GM21619 (cell line): ENCODE data around the gene DNAH9.

Experiments used
- ATAC-seq: cut with Tn5 transposase; IDR thresholded peaks from one replicate; pipeline ENCODE4 v1.9.1; 2021; ENCODE audit not compliant: unreplicated experiment

DNAH9 gene

GRCh38 chr17:11744696-11745095 lies 146.4 kb downstream of the DNAH9 start:
- no peak for ATAC-seq

DNA sequence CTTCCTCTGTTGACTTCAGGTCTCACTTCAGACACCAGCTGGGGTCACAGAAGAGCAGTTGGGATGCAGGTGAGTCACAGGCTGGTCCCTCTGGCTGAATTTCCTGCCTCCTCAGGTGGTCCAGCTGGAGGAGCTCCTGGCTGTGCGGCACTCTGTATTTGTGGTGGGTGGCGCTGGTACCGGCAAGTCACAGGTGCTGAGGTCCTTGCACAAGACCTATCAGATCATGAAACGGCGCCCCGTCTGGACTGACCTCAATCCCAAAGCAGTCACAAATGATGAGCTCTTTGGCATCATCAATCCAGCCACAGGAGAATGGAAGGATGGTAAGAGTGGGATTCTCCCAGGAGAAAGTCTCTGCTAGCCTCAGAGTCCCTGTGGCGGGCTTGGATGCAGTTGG lies 149.2 kb downstream of the DNAH9 start:
- ATAC-seq, result no peak

DNA sequence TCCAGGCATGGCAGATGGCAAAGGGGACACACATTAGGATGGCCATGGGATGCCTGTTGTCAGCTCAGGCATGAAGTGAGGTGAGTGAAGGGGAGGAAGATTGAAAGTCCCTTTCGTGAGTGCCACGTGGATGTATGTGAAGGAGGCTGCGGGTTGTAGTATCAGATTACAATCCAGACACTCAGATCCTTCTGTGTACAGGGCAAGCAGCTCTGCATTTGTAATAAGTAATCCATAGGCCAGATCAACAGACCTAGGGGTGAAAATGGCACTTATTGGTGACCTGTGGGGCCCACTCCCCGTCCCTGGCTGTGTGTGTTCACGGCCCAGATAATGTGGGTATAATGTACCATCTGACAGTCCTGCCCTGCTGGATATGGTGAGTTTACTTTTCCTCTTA lies 159.5 kb downstream of the DNAH9 start:
- ATAC-seq, result no peak

DNA sequence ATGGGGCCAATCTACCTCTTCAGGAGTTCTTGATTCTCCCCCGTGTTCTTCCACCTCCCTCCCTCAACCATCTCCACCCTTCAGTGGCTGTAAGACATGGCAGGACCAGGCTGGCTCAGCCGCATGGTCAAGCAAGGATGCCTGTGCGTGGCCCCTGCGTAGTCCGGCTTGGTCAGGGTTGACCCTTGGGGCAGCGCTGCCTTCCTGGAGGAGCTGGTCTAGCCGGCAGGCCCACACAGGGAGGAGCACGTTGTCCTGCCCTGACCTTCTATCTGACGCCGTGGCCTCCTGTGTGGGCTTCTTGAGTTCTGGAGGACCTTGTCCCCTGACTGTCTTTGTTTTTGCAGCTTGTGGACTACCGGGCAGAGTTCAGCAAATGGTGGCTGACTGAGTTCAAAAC lies 169.8 kb downstream of the DNAH9 start:
- ATAC-seq, result no peak

DNA sequence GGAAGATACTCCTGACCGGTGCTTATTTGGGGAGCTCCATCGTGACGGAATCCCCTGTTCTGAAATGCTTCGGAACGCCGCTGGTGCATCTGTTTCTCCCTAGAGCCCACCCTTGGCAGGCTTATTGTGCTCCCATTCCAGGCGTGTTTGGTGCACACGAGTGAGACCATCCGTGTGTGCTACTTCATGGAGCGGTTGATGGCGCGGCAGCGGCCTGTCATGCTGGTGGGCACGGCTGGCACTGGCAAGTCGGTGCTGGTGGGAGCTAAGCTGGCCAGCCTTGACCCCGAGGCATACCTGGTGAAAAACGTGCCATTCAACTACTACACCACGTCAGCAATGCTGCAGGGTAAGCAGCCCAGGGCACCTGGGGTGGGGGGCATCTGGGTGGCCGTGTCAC lies 170.7 kb downstream of the DNAH9 start:
- ATAC-seq, result no peak

DNA sequence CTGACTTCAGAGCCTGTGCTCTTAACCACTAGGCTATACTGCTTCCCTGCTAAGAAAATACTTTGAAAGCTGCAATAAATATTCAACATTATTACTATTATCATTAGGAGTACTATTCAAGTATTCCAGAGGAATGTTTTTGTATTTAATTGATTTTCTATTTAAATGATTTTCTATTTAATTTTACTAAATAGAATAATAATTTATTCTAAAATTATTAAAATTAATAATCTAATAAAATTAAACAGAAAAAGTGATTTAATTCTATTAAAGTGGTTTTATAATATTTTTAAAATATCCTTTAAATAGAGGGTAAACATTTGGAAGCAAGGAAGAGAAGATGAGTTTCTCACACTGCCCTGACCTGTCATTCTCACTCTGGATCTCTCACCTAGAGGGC lies 173.8 kb downstream of the DNAH9 start:
- no peak for ATAC-seq

DNA sequence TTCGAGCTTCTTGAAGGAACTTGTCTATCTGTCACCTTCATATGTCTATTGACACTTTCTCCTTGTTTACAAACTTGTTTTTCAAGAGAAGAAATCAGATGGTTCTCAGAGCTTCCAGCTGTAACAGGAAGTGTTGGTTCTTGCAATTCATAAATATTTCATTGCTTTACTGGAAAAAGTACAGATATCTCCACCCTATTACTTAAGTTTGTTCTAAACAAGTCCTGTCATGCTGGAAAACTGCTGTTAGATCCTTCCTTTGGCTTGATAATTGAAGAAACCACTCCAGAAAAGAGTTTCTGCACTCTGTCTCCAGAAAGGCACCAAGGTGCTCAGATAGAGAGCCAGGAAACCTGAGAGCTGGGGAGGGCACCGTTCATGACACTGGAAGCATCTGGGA lies 181.6 kb downstream of the DNAH9 start:
- ATAC-seq, result no peak

DNA sequence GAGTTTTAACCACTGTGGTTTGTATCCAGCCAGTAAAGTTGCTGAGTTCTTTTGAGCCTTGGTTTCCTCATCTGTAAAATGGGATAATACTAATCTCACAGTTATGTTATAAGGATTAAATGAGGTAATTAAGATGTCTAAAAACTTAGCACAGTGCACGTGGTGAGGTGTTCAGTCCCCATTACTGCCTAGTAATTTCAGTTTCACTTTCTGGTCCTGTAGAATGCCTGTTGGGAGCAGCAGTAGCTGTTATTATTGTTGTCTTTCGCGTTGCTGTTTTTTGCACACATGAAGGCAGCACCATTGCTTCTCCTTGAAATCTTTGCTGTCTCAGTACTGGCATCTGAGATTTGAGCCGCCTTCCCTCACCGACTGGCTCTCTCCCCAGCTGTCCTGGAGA lies 182.4 kb downstream of the DNAH9 start:
- ATAC-seq, result no peak

GRCh38 chr17:11786711-11787438 lies 188.6 kb downstream of the DNAH9 start:
- ATAC-seq, result no peak

DNA sequence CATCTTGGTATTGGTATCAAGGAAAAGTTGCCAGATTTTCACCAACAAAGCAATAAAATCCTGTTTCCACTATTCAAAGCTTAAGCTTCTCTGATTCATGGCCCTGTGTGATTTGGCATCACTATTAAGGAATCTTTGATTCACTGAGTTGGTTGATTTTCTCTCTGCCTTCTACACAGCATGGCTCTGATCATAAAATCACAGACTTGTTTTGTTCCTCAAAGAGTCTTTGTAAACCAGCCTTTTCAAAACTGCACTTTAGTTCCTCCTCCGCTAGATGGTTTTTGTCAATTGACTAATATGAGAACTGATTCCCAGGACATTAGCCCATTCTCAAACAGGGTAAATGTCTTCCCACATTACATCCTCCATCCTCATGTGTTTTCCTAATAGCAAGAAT lies 197.6 kb downstream of the DNAH9 start:
- no peak for ATAC-seq

GRCh38 chr17:11797803-11798202 lies 199.5 kb downstream of the DNAH9 start:
- ATAC-seq, result no peak

- ATAC-seq, result no peak
These were observed 205.1 kb downstream of the DNAH9 start for GRCh38 chr17:11803231-11803969.

DNA sequence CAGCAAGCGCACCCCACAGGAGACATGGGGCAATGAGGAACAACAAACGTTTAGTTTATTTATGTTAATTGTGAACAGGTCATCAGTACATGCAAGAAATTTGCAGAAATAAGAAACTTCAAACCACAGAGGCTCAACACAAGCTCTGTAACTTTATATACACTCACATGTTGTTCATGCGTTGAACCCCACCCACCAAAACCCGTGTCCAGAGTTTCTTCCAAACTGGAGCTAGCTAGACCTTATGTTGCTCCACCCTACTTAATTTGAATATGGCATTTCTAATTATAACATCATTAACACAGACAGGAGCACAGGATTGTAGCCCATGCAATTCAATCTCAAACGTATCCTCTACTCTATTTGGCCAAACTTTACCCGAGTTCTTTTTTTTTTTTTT lies 206.9 kb downstream of the DNAH9 start:
- no peak for ATAC-seq

GRCh38 chr17:11805952-11806351 lies 207.7 kb downstream of the DNAH9 start:
- ATAC-seq, result no peak

GRCh38 chr17:11807606-11808005 lies 209.3 kb downstream of the DNAH9 start:
- no peak for ATAC-seq

DNA sequence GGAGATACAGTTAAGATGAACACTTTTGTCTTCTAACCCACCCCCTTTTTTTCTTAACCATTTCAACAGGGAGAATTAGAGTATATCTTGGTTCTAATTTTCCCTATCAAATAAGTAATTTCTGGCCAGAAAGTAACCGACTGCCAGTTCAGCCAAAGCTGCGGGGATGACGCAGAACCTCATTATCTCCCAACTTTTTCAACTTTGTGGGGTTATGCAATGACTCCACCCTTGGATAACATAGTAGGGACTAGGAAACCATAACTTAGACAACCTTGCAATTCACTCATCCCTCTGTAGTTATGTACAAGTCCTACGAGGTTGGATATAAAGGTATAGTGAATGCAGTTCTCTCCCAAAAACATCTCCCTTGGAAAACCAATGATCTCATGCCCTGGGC lies 215.0 kb downstream of the DNAH9 start:
- ATAC-seq, result no peak

DNA sequence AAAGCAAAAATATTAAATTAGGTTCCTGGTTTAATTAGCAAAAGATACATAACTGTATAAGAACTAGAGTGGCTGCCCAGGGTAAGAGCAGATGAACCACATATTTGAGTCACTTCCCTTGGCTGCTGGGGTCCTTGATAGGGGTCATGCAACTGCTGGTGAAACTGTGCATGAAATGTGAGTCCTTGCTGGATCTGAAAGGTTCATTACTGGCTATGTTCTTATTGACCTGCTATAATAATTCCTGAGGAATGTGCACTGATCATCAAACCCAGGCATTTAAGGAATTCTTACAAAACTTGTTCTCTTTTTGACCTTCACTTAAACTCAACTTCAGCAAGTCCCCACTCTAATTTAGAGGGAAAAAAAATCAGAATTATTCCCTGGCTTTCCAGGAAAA lies 215.6 kb downstream of the DNAH9 start:
- no peak for ATAC-seq

DNA sequence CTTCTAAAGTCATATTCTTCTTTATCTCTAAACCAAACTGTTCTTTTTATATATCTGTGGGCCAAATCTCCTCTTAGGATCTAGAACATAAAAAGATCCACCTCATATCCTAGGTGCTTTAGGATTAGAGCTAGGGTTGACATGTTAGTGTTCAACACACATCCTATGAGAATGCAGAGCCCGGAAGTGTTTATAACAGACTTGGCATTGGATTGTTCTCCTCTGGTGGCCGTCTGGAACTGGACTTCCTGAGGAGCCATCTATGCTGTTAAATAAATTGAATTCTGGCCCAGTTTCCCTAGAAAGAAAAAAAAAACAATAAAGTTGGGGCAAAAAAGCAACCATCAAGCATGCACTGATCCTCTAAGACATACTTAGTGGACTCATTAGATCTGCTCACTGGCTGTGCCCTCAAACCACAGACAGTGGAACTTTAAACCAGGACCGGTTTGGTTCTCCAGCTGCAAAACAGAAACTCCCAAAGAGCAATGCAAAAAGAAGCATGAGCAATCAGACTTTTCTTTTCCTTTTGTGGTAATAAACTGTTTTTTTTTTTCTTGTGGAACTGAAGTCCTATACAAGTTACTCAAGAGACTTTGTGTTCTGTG lies 216.5 kb downstream of the DNAH9 start:
- ATAC-seq, result no peak

GRCh38 chr17:11816409-11816808 lies 218.1 kb downstream of the DNAH9 start:
- no peak for ATAC-seq

DNA sequence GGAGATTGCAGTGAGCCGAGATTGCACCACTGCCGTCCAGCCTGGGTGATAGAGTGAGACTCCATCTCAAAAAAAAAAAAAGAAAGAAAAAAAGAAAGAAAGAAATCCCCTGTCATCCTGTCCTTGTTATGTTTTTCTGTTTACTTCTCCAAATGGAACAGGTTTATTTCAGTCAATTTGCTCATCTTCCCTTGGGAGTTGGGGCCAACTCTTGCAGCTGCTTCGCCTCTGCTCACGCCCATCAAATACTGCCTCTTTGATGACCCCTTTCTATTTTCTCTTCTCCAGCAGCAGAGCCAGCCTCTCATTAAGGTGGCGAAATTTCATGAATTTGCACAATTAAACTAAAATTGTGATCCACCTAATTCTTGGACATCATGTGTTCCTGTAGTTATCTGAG lies 225.6 kb downstream of the DNAH9 start:
- ATAC-seq, result no peak

- ATAC-seq, result no peak
These were observed 227.4 kb downstream of the DNAH9 start for GRCh38 chr17:11825572-11826209.
